PC-9 (cell line): ENCODE measurements around the gene SLIRP. TPM values are rescaled to one million over a fixed set of nuclear protein-coding genes. Genes with fewer than 3 reads are reported as not detected.
A peak's percentile ranks its signal among the peaks of the same experiment; 100 is the strongest.

ENCODE experiments used
- BruUV-seq: library from RNA; stranded (reverse); fragments of 400-500 nt; replicated peaks from 2 replicates; lab custom pipeline; 2021; lab: Mats Ljungman, UMichigan
- CTCF ChIA-PET: fragments of 300-600 bp; sonication (Branson Sonifier 250); formaldehyde crosslinking; loops from one replicate; lab custom pipeline; 2022; ENCODE audit warnings: antibody characterized with exemption; lab: Charles Lee
- POLR2A ChIA-PET: fragments of 300-600 bp; sonication (Branson Sonifier 250); formaldehyde crosslinking; loops from one replicate; lab custom pipeline; 2022; ENCODE audit warnings: antibody characterized with exemption; ENCODE audit not compliant: unreplicated experiment; lab: Charles Lee
- DNase-seq, 2 experiments: peaks; one replicate each; pipeline versions ENCODE4 v3.0.0 to v3.0.0-alpha.2; 2015 to 2022; ENCODE audit warnings: mixed read lengths in 1 of 2
- H2AFZ ChIP-seq: fragments of 200-600 bp; sonication (generic); 2 replicates; pipeline ENCODE4 v1.8.1; 2017; ENCODE audit warnings: antibody characterized with exemption
- H3F3A ChIP-seq: fragments of 200-600 bp; sonication (generic); 2 replicates; pipeline ENCODE4 v1.8.1; 2017; ENCODE audit warnings: antibody characterized with exemption, mild to moderate bottlenecking, low read depth; ENCODE audit not compliant: insufficient read depth
- H3K27ac ChIP-seq: fragments of 200-600 bp; sonication (generic); 2 replicates; pipeline ENCODE4 v1.6.1; 2016; ENCODE audit warnings: mixed run types
- H3K27me3 ChIP-seq: fragments of 200-600 bp; sonication (generic); 2 replicates; pipeline ENCODE4 v1.6.1; 2016; ENCODE audit warnings: low read depth, mixed run types; ENCODE audit not compliant: insufficient read depth
- H3K36me3 ChIP-seq: fragments of 200-600 bp; sonication (generic); 2 replicates; pipeline ENCODE4 v1.6.1; 2016; ENCODE audit warnings: low read depth, mixed run types
- H3K4me1 ChIP-seq: fragments of 200-600 bp; sonication (generic); replicated peaks from 2 replicates; pipeline ENCODE4 v1.6.1; 2016; ENCODE audit warnings: mixed run types; ENCODE audit not compliant: insufficient read depth
- H3K4me2 ChIP-seq: fragments of 200-600 bp; sonication (generic); 2 replicates; pipeline ENCODE4 v1.6.1; 2017; ENCODE audit warnings: mixed run types
- H3K4me3 ChIP-seq: fragments of 200-600 bp; sonication (generic); 2 replicates; pipeline ENCODE4 v1.6.1; 2016; ENCODE audit warnings: mixed run types
- H3K79me2 ChIP-seq: fragments of 200-600 bp; sonication (generic); 2 replicates; pipeline ENCODE4 v1.6.1; 2017; ENCODE audit warnings: low read depth, mixed run types
- H3K9me2 ChIP-seq: fragments of 200-600 bp; sonication (generic); 2 replicates; pipeline ENCODE4 v1.8.1; 2017; ENCODE audit warnings: mild to moderate bottlenecking; ENCODE audit not compliant: insufficient read depth
- H3K9me3 ChIP-seq: fragments of 200-600 bp; sonication (generic); 2 replicates; pipeline ENCODE4 v1.8.1; 2016; ENCODE audit warnings: low read depth; ENCODE audit not compliant: insufficient read depth
- H4K20me1 ChIP-seq: fragments of 200-600 bp; sonication (generic); 2 replicates; pipeline ENCODE4 v1.8.1; 2017; ENCODE audit not compliant: insufficient read depth
- CTCF ChIP-seq: fragments of 200-600 bp; sonication (generic); conservative IDR thresholded peaks from 2 replicates; pipeline ENCODE4 v1.6.1; 2017; ENCODE audit warnings: mixed run types, antibody characterized with exemption, mild to moderate bottlenecking, moderate library complexity
- EZH2 ChIP-seq: fragments of 200-600 bp; sonication (generic); IDR thresholded peaks from 2 replicates; pipeline ENCODE4 v1.8.0; 2017; ENCODE audit warnings: antibody characterized with exemption, low read depth
- intact Hi-C: fragments of 100-400 bp; cut with micrococcal nuclease; formaldehyde crosslinking; loops from one replicate; pipeline ENCODE4 v1.10.0; 2022; ENCODE audit not compliant: unreplicated experiment
- total RNA-seq: library from RNA; stranded (reverse); gene quantifications from 2 replicates; pipeline ENCODE4 v1.2.3, GENCODE V29; 2021

The SLIRP gene
- total RNA-seq, 1 experiment from 2014 or later = 375 TPM

DNA sequence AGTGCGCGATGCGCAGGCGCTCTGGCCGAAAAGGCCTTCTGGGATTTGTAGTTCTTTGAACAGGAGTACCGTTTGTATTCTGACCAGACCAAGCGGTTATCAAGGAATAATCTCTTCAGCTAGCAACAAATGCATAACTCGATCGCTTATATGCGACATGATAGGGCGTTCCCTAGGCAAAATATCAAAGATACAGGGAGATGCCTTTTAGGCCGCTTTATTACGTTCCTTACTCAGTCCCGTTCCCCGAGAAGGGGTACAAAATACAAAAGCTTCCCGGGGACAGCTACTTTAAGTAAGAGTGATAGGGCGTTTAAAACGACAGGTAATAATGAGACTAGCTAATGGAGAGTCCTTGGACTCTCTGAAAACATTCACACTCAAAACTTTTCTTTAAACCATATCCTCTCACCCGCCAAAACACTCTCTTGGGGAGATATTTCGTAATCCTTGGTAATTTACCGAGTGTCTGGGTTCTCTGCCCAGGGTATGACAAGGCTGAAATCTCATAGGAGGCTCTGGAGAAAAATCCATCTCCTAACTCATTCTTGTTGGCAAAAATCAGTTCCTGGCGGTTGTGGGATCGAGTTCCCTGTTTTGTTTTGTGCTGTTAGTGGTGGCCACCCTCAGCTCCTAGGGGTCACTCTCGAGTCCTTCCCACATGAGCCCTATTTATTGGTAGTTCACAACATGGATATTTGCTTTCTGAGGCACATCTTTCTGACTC lies 53.5 kb downstream of the SLIRP start:
- Histone ChIP-seq H3K27ac (no peak overlapping the region), H3F3A (no peaks in the 10 kb centered on the region), H3K36me3 (0 out of 2 replicates have a peak, but pooled peaks cover 9% of the 10 kb centered on the region), H3K27me3 (no peaks in the 10 kb centered on the region), H3K79me2 (peaks cover 45% of the 10 kb centered on the region), H3K4me3 (peak overlapping the region; percentile 81), H3K9me3 (no peaks in the 10 kb centered on the region), H3K4me1 (peaks cover 21% of the 10 kb centered on the region), H4K20me1 (peaks cover 36% of the 10 kb centered on the region), H3K4me2 (peak overlapping the region; percentile 83), H3K9me2 (no peaks in the 10 kb centered on the region), H2AFZ (peak overlapping the region; percentile 99)
- no TSS peak for BruUV-seq
- peak; percentile 43 to 96 for DNase-seq
- intact Hi-C loops = loop anchor here (1.0 to 5.0 kb wide), 5 partner anchors 34 to 836 kb away; partner anchors contain the start of genes ADCK1 and VIPAS39
- ChIA-PET CTCF (interaction anchor here (0.6 to 2.0 kb wide), 6 partner anchors 10 to 745 kb away, joined by 3 to 17 read pairs (median 4); partner anchors contain the start of gene ADCK1), POLR2A (interaction anchor here (0.5 to 0.8 kb wide), 8 partner anchors 38 to 266 kb away, joined by 3 to 7 read pairs (median 4); partner anchors contain the start of gene ADCK1)
- TF ChIP-seq EZH2 = no peak
- peak; percentile 61 for TF ChIP-seq CTCF

GRCh38 chr14:77763316-77763715 lies 55.4 kb downstream of the SLIRP start:
- Histone ChIP-seq H3K79me2 (peaks cover 25% of the 10 kb centered on the region), H3K36me3 (0 out of 2 replicates have a peak, but pooled peaks cover 8% of the 10 kb centered on the region), H3K4me1 (peaks cover 21% of the 10 kb centered on the region), H4K20me1 (peaks cover 17% of the 10 kb centered on the region), H3K27me3 (no peaks in the 10 kb centered on the region), H3K27ac (no peak overlapping the region), H3F3A (no peaks in the 10 kb centered on the region), H3K9me2 (0 out of 2 replicates have a peak, but pooled peaks cover 4% of the 10 kb centered on the region), H2AFZ (peak overlapping the region; percentile 36; the same call in 1 of the 2 replicates), H3K9me3 (no peaks in the 10 kb centered on the region), H3K4me2 (no peak overlapping the region), H3K4me3 (no peak overlapping the region)
- ChIA-PET POLR2A (no interaction called here), CTCF (no interaction called here)
- intact Hi-C loops = loop anchor here (5.0 kb wide), 1 partner anchor 834 kb away; no protein-coding TSS in a partner anchor
- BruUV-seq = no TSS peak
- no peak for DNase-seq
- no peak for TF ChIP-seq EZH2
- TF ChIP-seq CTCF = no peak

- Histone ChIP-seq H3K36me3 (0 out of 2 replicates have a peak, but pooled peaks cover under 1% of the 10 kb centered on the region), H3K27ac (no peak overlapping the region), H3K9me2 (0 out of 2 replicates have a peak, but pooled peaks cover 4% of the 10 kb centered on the region), H3F3A (no peaks in the 10 kb centered on the region), H3K79me2 (peaks cover 19% of the 10 kb centered on the region), H3K4me3 (no peak overlapping the region), H3K4me2 (no peak overlapping the region), H3K4me1 (peaks cover 18% of the 10 kb centered on the region), H3K9me3 (no peaks in the 10 kb centered on the region), H3K27me3 (no peaks in the 10 kb centered on the region), H2AFZ (no peak overlapping the region), H4K20me1 (peaks cover 11% of the 10 kb centered on the region)
- TF ChIP-seq CTCF = no peak
- TF ChIP-seq EZH2 = no peak
- DNase-seq = no peak
- intact Hi-C loops = loop anchor here (5.0 kb wide), 1 partner anchor 833 kb away; no protein-coding TSS in a partner anchor
- CTCF ChIA-PET = no interaction called here
- no TSS peak for BruUV-seq
- POLR2A ChIA-PET = no interaction called here
These were observed 56.1 kb downstream of the SLIRP start for GRCh38 chr14:77763978-77764377.

Other genes starting within 250 kb of the SLIRP start
- gene ISM2, start 209.3 kb upstream of the SLIRP start, total RNA-seq = 0.20 TPM in 1 of 2 replicates, not detected in the other
- 68.4 and 81.7 TPM in 2 replicates for gene SPTLC2, start 91.5 kb upstream of the SLIRP start, total RNA-seq
- gene ALKBH1, start 80 bp upstream of the SLIRP start, total RNA-seq = 22.7 and 25.0 TPM in 2 replicates
- 154 and 233 TPM in 2 replicates for gene SNW1, start 53.1 kb downstream of the SLIRP start, total RNA-seq
- gene ADCK1, start 92.0 kb downstream of the SLIRP start, total RNA-seq = 19.0 and 26.3 TPM in 2 replicates